Fibroblast of lung (primary cell): ENCODE measurements around the gene FBXW11.

Experiments used
- CTCF ChIP-seq, 2 donors: IDR thresholded peaks in 1 of 2; conservative IDR thresholded peaks in 1 of 2; 1 replicate in 1 of 2; 2 replicates in 1 of 2; pipeline ENCODE4 v1.5.1; 2011 to 2012; ENCODE audit warnings: low read length in 2 of 2, control low read depth in 1 of 2, inconsistent platforms in 1 of 2, low read depth in 1 of 2, mild to moderate bottlenecking in 1 of 2
- EZH2 ChIP-seq: IDR thresholded peaks from 2 replicates; pipeline ENCODE4 v1.5.1; 2012; ENCODE audit warnings: low read length, control low read depth, mild to moderate bottlenecking; ENCODE audit errors: missing control alignments

DNA sequence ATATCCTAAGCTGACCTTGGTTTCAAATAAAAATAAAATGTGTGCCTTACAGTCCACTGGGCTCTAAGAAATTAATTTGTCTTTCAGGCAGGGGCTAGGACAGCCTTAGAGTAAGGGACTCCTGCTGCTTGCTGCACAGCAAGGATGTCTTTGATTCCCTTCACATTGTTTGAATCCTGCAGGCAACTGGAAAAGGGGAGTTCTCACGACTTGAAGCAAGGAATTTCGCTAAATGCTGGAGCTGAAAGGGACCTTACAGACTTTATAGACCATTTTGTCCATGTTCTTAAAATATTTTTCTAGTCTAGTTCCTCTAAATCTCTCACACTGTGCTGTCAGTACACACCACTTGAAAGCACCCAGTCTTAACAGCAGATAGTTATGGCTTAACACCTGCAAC is 35.6 kb downstream of the FBXW11 start:
- TF ChIP-seq CTCF (conservative IDR thresholded peaks at IDR 0.05 in 1 of 2, IDR thresholded peaks at IDR 0.05 in 1 of 2; ENCODE audit: low read depth in 1 of 2, low read length in 2 of 2): no peak
- TF ChIP-seq EZH2: no peak
